GM12892 (cell line): ENCODE results near the gene CYP19A1.

Experiments used
- DNase-seq: peaks from one replicate; pipeline ENCODE4 v3.0.0; 2011; ENCODE audit not compliant: insufficient read length
- FAIRE-seq: peaks from 2 replicates; lab custom pipeline; 2011; peaks lifted over from hg19 to GRCh38; lab: Jason Lieb, UNC
- POLR2A ChIP-seq: IDR thresholded peaks from 2 replicates; pipeline ENCODE4 v1.6.1; 2011; ENCODE audit warnings: low read depth, low read length, control low read depth
- POLR2AphosphoS5 ChIP-seq: IDR thresholded peaks from 2 replicates; pipeline ENCODE4 v1.6.1; 2011; ENCODE audit warnings: low read depth, low read length, control low read depth
- TAF1 ChIP-seq: IDR thresholded peaks from 2 replicates; pipeline ENCODE4 v1.6.1; 2011; ENCODE audit warnings: low read depth, mild to moderate bottlenecking, control low read depth, low read length, borderline replicate concordance

CYP19A1 gene

GRCh38 chr15:51375966-51376640 lies 37.7 kb upstream of the CYP19A1 start:
- DNase-seq = no peak
- FAIRE-seq = peak; percentile 17
- TF ChIP-seq TAF1 (no peak), POLR2AphosphoS5 (no peak), POLR2A (no peak)

DNA sequence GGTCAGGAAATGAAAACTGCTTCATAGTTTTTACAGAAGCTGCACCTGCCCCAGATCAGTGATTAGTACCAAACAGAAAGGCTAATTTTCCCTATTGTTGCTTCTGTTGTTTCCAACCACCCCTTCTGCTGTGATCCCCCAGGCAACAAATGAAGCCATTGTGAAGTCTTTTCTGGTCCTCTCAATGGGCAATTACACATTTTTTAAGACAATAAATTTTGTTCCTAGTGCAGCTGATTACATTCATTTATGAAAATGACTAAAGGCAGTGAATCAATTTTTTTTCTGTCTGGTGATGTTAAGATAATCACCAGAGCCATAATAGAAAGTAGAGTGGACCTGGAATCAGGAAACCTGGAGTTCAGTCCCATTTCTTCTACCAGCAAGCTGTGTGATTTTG lies 35.7 kb upstream of the CYP19A1 start:
- no peak for DNase-seq
- no peak for FAIRE-seq
- TF ChIP-seq POLR2AphosphoS5 (no peak), POLR2A (no peak), TAF1 (no peak)

DNA sequence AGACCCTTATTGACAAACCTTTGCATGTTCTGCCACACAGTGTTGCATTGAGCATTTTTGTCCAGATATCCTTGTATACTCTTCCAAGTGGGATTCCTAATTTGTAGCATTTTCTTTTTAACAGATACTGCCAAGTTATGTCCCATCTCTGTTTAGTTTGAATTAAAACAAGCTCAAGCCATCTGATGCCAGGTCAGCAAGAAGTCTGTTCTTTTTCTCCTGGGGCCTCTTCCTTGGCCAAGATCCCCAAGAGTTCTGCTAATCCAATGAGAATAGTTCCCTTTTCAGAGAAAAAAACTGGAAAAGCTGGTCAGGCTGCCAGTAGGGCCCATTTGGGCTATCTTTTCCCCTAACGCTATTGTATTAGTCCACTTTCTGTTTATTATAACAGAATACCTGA lies 32.9 kb upstream of the CYP19A1 start:
- no peak for TF ChIP-seq POLR2A
- DNase-seq (no peak), FAIRE-seq (no peak)

DNA sequence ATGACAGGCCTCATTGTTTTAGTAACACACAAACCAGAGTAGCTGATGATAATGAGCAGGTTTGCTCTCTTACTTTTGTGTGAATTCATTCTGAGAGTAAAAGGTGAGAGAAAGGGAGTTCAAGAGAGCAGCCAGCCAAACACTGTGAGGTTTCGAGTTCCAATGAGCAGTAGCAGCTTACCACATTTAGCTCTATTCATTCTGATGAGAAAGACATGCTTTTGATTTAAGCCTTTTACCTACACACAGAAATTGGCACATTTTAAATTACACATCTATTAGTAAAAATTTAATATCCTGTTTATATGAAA lies 31.0 kb upstream of the CYP19A1 start:
- FAIRE-seq (peak; percentile 27), DNase-seq (no peak)
- TF ChIP-seq TAF1 (no peak), POLR2A (no peak), POLR2AphosphoS5 (no peak)

DNA sequence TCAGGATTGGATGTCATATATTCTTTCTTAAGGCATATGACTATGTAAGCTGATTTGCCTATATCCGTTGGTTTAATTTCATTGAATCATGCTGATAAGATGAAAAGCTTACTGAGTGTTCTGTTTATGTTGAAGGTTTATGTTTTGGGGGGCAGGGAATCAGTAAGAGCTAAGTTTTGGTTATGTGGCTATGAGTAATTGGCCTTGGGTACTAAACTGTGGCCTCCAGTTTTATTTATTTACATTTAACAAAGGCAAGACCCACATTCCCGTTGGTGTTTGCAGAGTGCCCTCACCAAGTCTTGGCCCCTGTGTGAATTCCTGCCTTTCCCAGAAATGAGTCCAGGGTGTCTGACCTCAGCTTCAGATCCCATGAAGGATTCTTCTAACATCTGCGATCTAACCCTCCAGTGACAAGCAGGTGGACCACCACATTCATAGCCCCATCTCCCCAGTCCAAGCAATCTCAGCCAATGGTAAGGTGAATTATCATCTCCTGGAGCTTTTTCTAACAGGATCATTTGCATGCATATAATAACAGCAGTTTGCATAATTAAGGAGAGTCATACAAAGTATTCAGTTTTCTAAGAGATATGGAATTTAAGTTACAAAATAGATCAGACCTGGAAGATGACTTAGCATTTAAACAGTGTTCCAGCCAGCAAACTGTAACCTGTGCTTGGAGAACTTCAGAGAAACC lies 30.5 kb upstream of the CYP19A1 start:
- FAIRE-seq (peak; percentile 17), DNase-seq (no peak)
- TF ChIP-seq POLR2A (no peak), POLR2AphosphoS5 (no peak), TAF1 (no peak)

DNA sequence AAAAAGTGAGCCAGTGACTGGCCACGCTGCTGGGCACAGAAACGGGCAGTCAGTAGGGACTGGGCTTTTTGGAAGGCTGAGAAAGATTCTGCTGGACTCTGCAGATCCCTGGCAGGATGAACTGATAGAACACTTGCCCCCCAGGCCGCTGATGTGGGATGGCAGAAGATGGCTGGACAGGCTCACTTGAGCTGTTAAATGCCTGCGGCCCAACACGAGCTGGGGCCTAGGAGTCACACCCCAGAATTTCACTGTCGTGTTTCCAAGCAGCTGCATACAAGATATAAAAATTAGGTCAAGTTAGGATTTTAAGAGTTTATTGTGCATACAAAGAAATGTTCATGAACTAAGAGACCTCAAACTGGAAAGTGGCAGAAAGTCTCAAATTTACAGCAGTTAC lies 29.9 kb upstream of the CYP19A1 start:
- FAIRE-seq (no peak), DNase-seq (no peak)
- TF ChIP-seq POLR2AphosphoS5 (no peak), TAF1 (no peak), POLR2A (no peak)

- TF ChIP-seq POLR2A (no peak), TAF1 (no peak), POLR2AphosphoS5 (no peak)
- FAIRE-seq = no peak
- DNase-seq = no peak
Measured at GRCh38 chr15:51367322-51367976, 29.1 kb upstream of the CYP19A1 start.

GRCh38 chr15:51366920-51367319 lies 28.5 kb upstream of the CYP19A1 start:
- TF ChIP-seq POLR2AphosphoS5 (no peak), TAF1 (no peak), POLR2A (no peak)
- no peak for FAIRE-seq
- DNase-seq = no peak

DNA sequence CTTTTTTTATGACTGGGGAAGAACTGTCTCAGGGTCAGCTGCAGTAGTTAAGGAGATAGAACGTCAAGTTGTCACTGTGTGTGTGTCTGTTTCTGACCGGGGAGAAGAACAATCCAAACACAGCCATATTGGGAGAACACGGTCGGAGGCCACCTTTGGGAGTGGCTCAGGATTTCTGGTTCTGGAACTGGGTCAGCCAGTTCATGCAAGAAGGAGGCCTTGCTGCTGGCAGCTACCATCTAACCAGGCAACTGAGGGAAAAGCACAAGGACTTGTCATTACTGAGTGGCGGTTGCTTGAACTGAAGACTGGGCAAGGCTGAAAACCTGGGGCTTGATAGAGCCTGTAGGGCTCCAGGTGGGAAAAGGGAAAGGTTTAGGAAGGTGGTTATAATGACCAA lies 27.7 kb upstream of the CYP19A1 start:
- TF ChIP-seq POLR2AphosphoS5 (no peak), TAF1 (no peak), POLR2A (no peak)
- no peak for FAIRE-seq

DNA sequence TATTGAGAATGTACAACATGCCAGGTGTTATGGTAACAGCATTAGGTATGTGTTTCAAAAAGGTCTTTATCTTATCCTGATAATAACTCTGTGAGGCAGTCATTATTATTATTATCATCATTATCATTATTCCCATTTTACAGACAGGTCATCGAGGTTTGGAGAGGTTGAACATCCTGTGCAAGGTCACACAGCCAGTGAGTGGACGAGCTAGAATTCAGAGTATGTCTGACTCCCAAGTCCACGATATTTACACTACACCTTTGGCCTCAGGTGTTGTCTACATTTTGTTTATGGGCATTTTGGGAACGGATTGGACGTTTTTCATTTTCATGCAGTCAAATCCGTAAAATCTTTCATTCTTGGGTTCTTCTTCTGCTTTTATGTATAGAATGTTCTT lies 27.0 kb upstream of the CYP19A1 start:
- DNase-seq (no peak), FAIRE-seq (no peak)
- no peak for TF ChIP-seq POLR2A
- TF ChIP-seq TAF1 = no peak
- TF ChIP-seq POLR2AphosphoS5 = no peak

More for the DNA sequence above, 27.7 kb upstream of the CYP19A1 start:
- no peak for DNase-seq

DNA sequence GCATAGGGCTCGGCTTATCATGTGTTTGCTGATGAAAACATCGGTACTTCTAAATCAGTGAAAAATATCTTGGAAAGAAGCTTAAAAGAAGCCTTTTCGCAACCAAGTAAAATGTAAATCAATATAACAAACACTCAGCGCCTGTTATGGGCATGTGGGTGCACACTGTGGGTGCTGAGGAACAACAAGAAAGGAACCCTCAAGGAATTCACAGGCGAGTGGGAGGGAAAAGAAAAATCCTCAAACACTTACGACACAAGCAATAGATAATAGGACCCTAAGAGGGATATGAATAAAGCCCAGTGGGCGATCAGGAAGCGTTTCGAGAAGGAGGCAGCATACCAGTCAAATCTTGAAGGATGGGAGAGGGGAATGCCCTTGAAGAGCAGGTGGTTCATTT lies 25.0 kb upstream of the CYP19A1 start:
- no peak for DNase-seq
- no peak for FAIRE-seq
- TF ChIP-seq POLR2AphosphoS5 = no peak
- no peak for TF ChIP-seq TAF1
- TF ChIP-seq POLR2A = no peak

- DNase-seq = no peak
- no peak for FAIRE-seq
- no peak for TF ChIP-seq POLR2A
- no peak for TF ChIP-seq POLR2AphosphoS5
- no peak for TF ChIP-seq TAF1
Measured at GRCh38 chr15:51359981-51360380, 21.6 kb upstream of the CYP19A1 start.

- FAIRE-seq = no peak
- DNase-seq = no peak
- TF ChIP-seq POLR2A (no peak), POLR2AphosphoS5 (no peak), TAF1 (no peak)
Measured at GRCh38 chr15:51356983-51357382, 18.6 kb upstream of the CYP19A1 start.
